ENCODE data around the gene MT3. TPM values are rescaled to one million over a fixed set of nuclear protein-coding genes. Genes with fewer than 3 reads are reported as not detected.

MT3 gene
- total RNA-seq: not detected in 2 replicates

GRCh38 chr16:56589141-56590039 is at the start of gene MT3:
Gene MT3, plus strand, starts transcription at chr16:56589528. Its CDS starts 63 bp downstream, at chr16:56589591.

GRCh38 chr16:56564793-56565477 is 24.4 kb upstream of the MT3 start, which contains the start of gene MT4:
Gene MT4, plus strand, starts transcription at chr16:56565073. Its CDS starts 56 bp downstream, at chr16:56565129.

GRCh38 chr16:56608043-56608875 is 18.9 kb downstream of the MT3 start, which contains the start of gene MT2A:
Gene MT2A, plus strand, starts transcription at chr16:56608584. Its CDS starts 72 bp downstream, at chr16:56608656.

DNA sequence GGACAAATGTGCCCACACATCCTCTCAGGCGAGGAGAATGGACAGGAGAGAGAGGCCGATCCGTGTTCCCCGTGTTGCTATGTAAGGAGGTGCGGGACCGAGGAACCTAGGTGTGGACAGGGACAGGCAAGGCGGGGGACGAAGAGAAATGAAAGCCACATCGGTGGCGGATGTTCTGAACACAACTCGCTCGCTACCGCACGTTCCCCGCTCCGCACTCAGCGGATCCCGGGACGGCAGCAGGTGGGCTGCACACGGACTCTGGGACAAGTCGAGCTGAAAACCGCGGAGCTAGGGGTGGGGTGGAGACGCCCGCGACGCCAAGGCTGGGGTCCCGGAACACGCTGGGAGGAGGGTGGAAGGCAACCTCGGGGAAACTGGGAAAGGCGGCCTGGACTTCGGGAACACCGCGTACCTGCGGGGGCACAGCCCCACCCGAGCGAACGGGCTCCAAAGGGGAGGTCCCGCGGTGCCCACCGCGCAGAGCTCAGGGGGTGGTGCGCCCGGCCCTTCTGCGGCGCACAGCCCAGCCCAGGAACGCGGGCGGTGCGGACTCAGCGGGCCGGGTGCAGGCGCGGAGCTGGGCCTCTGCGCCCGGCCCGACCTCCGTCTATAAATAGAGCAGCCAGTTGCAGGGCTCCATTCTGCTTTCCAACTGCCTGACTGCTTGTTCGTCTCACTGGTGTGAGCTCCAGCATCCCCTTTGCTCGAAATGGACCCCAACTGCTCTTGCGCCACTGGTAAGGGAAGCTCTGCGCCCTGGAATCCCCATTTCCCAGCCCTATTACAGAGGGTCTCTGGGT is 36.0 kb downstream of the MT3 start, which contains the start of gene MT1E:
Gene MT1E, plus strand, starts transcription at position 642 of the 803 bp plus-strand sequence. Its CDS starts 71 bp downstream, at position 713.

GRCh38 chr16:56632156-56632847 is 43.0 kb downstream of the MT3 start, which contains the start of gene MT1M:
Gene MT1M, plus strand, starts transcription at chr16:56632659. Its CDS starts 73 bp downstream, at chr16:56632732.

DNA sequence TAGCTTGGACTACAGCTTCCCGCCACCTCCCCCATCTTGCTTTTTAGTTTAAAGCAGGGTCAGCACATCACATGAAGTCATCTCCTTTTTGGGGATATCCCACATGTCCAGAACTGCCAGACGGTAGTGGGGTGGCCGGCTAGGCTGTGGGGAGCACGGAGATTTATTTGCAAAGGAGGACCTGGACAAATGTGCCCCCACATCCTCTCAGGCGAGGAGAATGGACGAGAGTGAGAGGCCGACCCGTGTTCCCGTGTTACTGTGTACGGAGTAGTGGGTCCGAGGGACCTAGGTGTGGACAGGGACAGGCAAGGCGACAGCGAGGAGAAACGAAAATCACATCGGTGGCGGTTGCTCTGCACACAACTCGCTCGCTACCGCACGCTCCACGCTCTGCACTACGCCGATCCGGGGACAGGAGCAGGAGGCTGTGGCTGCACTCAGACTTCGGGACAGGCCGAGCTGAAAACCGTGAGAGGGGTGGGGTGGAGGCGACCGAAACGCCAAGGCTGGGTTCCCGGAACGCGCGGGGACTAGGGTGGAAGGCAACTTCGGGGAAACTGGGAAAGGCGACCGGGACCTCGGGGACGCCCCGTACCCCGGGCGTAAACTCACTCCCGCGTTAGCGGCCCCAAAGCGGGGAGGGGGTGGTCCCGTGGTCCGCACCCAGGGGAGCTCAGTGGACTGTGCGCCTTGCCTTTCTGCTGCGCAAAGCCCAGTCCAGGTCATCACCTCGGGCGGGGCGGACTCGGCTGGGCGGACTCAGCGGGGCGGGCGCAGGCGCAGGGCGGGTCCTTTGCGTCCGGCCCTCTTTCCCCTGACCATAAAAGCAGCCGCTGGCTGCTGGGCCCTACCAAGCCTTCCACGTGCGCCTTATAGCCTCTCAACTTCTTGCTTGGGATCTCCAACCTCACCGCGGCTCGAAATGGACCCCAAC is 48.8 kb downstream of the MT3 start, which contains the start of gene MT1A:
Gene MT1A, plus strand, starts transcription at position 853 of the 937 bp plus-strand sequence. Its CDS starts 73 bp downstream, at position 926.

Other genes starting within 250 kb of the MT3 start
- 210 and 356 TPM in 2 replicates for gene AMFR, start 164.0 kb upstream of the MT3 start, total RNA-seq
- gene NUDT21, start 138.2 kb upstream of the MT3 start, total RNA-seq: 53.3 and 73.9 TPM in 2 replicates
- gene OGFOD1, start 138.0 kb upstream of the MT3 start, total RNA-seq: 62.7 and 120 TPM in 2 replicates
- gene BBS2, start 69.5 kb upstream of the MT3 start, total RNA-seq: 26.4 and 34.7 TPM in 2 replicates
- gene MT4, start 24.5 kb upstream of the MT3 start, total RNA-seq: not detected in 2 replicates
- 41.6 and 86.4 TPM in 2 replicates for gene MT2A, start 19.1 kb downstream of the MT3 start, total RNA-seq
- 64.6 and 115 TPM in 2 replicates for gene MT1E, start 36.3 kb downstream of the MT3 start, total RNA-seq
- 2.5 and 4.2 TPM in 2 replicates for gene MT1M, start 43.1 kb downstream of the MT3 start, total RNA-seq
- gene MT1A, start 49.1 kb downstream of the MT3 start, total RNA-seq: 0.65 and 0.69 TPM in 2 replicates
- gene MT1B, start 62.4 kb downstream of the MT3 start, total RNA-seq: not detected in 2 replicates
- 0.69 and 1.5 TPM in 2 replicates for gene MT1F, start 68.4 kb downstream of the MT3 start, total RNA-seq
- not detected in 2 replicates for gene MT1G, start 78.5 kb downstream of the MT3 start, total RNA-seq
- not detected in 2 replicates for gene MT1H, start 80.3 kb downstream of the MT3 start, total RNA-seq
- gene MT1X, start 92.9 kb downstream of the MT3 start, total RNA-seq: 7.9 and 13.8 TPM in 2 replicates
- gene NUP93, start 140.6 kb downstream of the MT3 start, total RNA-seq: 67.8 and 83.1 TPM in 2 replicates